DLD1 (cell line): ENCODE results near the gene PPP1R16B.

Experiments
- in situ Hi-C: cut with HindIII; loops from 2 replicates; pipeline ENCODE4 v1.10.0; 2017; ENCODE audit warnings: low sequenced_read_pairs

Gene PPP1R16B

GRCh38 chr20:38961530-38962043 lies 156.1 kb downstream of the PPP1R16B start:
- in situ Hi-C loops: no loop called here

- in situ Hi-C loops: no loop called here
These were observed 156.8 kb downstream of the PPP1R16B start, which contains the start of gene DHX35 for GRCh38 chr20:38962044-38962927. TSS of gene DHX35 (plus strand) at chr20:38962344. CDS start at chr20:38962368, 24 bp downstream.

- in situ Hi-C loops: no loop called here
These were observed 157.5 kb downstream of the PPP1R16B start for GRCh38 chr20:38962928-38963401.

- in situ Hi-C loops: no loop called here
These were observed 158.2 kb downstream of the PPP1R16B start for GRCh38 chr20:38963745-38964144.

GRCh38 chr20:38965264-38965663 lies 159.8 kb downstream of the PPP1R16B start:
- in situ Hi-C loops: no loop called here

GRCh38 chr20:38968090-38968489 lies 162.6 kb downstream of the PPP1R16B start:
- in situ Hi-C loops: no loop called here

GRCh38 chr20:38969708-38970107 lies 164.2 kb downstream of the PPP1R16B start:
- in situ Hi-C loops: no loop called here

GRCh38 chr20:38970302-38970701 lies 164.8 kb downstream of the PPP1R16B start:
- in situ Hi-C loops: no loop called here
